ENCODE data around the gene SLC66A2.

Gene SLC66A2

GRCh38 chr18:79935499-79935898 lies 16.0 kb downstream of the SLC66A2 start:
- no peak for DNase-seq

DNA sequence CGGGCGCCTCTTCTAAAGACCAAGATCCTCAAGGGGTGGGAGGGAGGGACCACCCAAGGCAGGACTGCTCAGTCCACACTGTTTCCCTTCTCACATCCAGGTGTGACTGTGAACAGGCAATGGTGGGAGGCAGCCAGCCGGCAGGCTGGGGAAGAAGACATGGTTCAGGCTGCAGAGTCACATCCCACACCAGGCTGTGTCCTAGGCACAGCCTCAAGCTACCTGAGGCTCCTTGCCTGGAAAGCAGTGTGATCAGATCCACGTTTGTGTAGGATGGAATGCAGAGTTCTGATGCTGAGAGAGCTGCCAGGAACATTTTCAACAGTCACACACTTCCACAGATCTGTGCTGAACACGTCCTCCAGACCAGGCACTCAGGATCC lies 16.4 kb downstream of the SLC66A2 start:
- DNase-seq = no peak

DNA sequence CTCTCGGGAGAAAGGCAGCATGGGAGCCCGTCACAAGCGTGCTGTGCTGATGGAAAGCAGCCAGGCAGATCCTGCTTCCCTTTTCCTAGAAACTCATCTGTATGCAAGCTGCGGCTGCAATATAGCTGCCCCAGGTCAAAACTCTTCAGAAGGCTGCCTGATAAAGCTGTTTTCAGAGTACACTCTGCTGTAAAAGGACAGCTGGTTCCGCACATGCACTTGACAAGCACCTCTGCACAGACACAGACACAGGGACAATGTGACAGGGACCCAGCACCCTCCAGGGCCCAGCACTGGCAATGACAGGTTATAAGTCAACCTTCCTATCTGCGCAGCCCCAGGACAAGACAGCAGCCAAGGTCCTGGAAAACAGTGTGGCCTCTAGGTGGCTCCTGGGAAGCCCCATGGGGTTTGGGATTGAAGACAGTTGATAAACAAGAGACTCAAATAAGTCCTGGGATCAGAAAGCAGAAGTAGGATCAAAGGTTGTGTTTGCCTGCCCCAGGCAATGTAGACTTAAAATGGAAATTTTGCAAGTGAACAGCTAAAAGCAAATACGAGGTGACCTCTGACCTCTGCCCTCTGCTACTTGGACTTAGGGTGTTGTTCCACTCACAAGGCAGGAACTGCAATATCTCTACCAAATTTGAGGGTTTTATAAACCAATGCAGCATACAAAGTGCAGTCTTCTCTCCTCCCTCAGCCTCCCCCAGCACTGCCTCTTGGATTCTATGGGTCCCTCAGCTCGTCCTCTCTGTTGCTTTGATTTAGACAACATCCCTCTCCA lies 16.9 kb downstream of the SLC66A2 start:
- no peak for DNase-seq

DNA sequence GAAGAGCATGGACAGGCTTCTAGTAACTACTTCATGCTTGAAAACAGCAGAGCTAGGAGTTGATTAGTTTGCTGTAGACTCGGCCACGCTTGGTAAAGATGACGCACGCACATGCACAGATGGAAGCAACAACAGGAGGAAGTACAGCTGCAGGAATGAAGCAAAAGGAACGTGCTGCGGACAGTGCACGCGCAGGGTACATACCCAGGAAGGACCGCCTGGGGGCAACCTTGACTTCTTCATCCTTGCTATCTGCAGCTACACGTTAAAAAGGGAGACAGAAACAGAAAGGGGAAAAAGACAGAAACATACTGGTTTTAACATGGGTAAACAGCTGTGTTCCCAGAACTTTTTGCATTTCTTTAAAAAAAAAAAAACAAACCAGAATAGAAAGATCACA lies 17.7 kb downstream of the SLC66A2 start:
- no peak for DNase-seq

- no peak for DNase-seq
Observed at GRCh38 chr18:79932907-79933306, 18.5 kb downstream of the SLC66A2 start.

- DNase-seq = no peak
Observed at GRCh38 chr18:79931475-79931874, 20.0 kb downstream of the SLC66A2 start.

DNA sequence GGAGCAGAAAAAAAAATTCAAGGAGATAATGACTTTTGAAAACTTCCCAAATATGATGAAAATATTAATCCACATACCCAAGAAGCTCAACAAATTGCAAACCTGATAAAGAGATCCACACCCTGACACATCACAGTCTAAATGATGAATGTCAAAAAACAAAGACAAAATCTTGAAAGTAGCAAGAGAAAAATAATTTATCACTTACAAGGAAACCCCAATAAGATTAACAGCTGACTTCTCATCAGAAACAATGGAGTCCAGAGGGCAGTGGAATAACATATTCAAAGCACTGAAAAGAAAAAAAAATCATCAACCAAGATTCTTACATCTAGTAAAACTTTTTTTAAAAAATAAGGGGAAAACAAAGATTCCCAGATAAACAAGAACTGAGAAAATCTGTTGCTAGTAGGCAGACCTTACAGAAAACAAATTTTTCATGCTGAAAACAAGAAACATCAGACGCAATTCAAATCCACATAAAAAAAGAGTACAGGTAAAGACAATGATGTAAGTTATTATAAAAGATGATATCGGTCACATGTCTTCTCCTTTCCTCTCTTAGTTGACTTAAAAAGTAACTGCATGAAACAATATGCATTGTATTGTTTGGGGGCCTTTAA lies 21.3 kb downstream of the SLC66A2 start:
- no peak for DNase-seq

GRCh38 chr18:79928563-79928960 lies 22.9 kb downstream of the SLC66A2 start:
- DNase-seq = no peak

DNA sequence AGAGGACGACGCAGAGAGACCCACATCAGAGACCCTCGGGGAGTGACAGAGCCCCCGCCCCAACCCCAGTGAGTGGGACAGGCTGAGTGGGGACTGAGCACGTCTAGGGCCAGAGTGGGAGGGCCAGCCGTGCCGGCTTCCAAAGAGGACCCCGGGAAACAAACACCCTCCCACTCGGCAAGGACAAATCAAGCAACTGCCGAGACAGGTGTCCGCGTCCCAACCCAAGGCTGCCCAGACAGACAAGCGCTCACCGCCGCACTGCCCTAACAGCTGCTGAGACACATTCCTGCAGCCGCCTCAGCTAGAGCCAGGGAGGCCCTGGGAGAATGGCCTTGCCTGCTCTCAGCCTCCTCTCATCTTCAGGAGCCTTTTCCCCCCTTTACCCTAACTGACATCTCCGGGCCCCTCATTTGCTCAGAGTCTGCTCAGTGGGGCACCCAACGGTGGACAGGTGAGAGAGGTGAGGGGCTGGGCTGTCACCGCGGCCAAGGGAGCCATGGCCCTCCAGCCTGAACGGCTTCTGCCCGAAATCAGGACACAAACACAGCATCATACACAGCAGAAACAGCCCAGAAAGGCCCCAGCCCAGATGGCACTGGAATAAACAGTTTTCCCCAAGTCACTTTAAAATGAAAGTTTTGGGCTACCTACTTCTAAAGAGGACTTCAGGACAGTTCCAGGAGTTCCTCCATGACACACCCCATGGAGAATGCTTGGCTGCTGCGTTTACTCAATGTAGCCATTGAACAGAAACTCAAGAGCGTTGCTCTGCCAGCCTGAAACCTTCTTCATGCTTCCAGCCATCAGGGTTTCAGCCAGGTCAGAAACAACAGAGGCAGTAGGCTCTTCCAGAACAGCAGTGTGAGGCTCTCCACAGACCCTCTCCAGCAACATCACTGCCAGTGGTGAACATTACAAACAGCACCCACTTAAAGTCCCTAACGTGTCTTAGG lies 23.6 kb downstream of the SLC66A2 start:
- DNase-seq = no peak

- DNase-seq = no peak
Observed at GRCh38 chr18:79926715-79927606, 24.5 kb downstream of the SLC66A2 start.

- no peak for DNase-seq
Observed at GRCh38 chr18:79926306-79926705, 25.1 kb downstream of the SLC66A2 start.

GRCh38 chr18:79924814-79925731 lies 26.4 kb downstream of the SLC66A2 start:
- no peak for DNase-seq

GRCh38 chr18:79923896-79924585 lies 27.4 kb downstream of the SLC66A2 start:
- DNase-seq = no peak

- DNase-seq = no peak
Observed at GRCh38 chr18:79922971-79923411, 28.5 kb downstream of the SLC66A2 start.

DNA sequence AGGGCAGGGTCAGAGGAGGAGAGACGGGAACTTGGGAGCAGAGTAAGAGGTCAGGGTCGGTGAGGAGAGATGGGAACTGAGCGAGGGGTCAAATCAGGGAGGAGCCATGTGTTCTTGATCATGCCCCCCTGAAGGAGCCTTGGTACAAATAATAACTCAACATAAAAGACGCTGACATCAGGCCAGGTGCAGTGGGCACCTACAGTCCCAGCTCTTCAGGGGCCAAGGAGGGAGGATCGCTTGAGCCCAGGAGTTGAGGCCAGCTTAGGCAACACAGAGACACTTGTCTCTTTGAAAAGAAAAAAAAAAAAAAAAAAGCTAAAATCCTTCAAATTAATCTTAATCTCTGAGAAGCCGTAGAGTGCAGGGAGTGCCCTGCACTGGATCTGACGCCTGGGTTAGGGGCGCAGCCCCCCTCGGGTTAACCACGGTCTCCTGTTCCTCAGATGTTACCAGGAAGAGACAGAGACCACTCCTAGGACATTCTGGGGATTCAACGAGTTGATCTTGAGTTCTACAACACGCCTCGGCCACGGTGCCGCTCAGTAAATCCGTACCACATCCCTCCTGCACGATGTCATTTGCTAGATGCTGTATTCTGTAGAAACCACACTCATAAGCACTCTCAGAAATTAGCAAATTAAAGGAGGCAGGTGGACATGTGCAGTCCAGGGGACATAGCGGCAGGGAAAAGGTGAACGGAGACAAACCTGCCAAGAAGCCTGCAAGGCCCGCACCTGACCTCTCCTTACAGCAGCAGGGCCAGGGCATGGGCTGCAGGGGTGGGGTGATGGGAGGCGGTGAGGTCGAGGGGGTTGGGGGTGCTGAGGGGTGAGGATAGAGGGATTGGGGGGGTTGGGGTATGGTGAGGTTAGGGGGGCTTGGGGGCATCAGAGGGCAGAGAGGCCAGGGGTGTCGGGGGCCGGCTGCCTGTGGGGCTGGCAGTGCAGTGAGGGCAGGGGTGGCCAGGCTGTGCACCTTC lies 29.2 kb downstream of the SLC66A2 start:
- DNase-seq = no peak

DNA sequence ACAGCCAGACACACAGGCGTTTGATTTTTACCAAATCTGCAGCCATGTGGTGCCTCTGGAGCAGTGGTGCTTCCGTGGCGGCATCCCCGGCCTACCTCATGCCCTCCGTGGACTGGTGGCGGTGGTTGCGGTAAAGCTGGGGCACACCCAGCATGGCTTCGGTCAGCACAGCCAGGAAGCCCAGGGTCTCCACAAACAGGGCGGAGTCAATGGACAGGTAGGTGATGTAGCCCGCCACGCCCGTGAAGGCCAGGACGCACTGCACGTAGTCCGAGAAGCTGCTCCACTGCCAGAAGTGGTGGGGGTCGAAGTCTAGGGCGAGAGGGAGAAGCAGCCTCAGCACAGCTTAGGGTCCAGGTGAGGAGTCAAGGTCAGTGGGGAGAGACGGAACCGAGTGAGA lies 32.4 kb downstream of the SLC66A2 start:
- no peak for DNase-seq

- DNase-seq = no peak
Observed at GRCh38 chr18:79918615-79919011, 32.8 kb downstream of the SLC66A2 start.

- DNase-seq = no peak
Observed at GRCh38 chr18:79917853-79918614, 33.4 kb downstream of the SLC66A2 start.

Data from activated CD4-positive, alpha-beta T cell treated with anti-CD3 and anti-CD28 coated beads, Interleukin-2, amount 50 U/mL, for 1 hour (primary cell).